T-helper 1 cell treated with Interleukin-12 subunit alpha and Interleukin-12 subunit beta and Interleukin-4 antibody, amounts not matched to agents 30 ng/mL and 1 ng/mL, for 36 hours (primary cell): Measurements from ENCODE around the gene PDCD5. TPM values are rescaled to one million over a fixed set of nuclear protein-coding genes. Genes with fewer than 3 reads are reported as not detected.

Experiments
- intact Hi-C: fragments of 100-400 bp; cut with micrococcal nuclease; formaldehyde crosslinking; loops from one replicate; pipeline ENCODE4 v1.15.1; 2024
- total RNA-seq: library from RNA; stranded (reverse); gene quantifications from 2 replicates; pipeline ENCODE4 v1.2.3, GENCODE V29; 2022

PDCD5 gene
- total RNA-seq, 1 donor from 2014 or later, result 96.8 TPM

DNA sequence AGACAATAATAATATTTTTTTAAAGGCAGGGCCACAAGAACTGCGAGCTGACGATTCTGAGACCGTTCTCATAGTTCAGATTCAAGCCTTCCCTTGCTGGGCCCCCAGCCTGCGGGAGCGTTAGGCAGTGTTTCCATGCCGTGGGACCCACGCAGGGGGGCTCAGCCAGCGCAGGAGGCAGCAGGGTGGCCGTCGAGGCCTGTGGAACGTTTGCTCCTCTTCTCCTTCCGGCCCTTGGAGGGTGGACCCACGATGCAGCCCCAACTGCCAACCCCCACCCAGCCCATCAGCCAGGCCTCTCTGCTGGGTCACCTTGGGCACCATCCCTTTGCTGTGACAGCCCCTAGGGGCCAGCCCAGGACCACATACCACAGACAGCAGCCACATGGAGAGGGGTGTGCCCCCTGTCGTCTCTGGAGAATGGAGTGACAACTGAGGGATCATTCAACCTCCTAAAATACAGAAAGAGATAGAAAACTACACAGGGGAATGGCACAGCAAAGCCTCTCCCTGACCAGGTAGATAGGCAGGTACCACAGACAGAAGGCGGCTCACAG is 46.8 kb downstream of the PDCD5 start:
- intact Hi-C loops, result no loop called here

DNA sequence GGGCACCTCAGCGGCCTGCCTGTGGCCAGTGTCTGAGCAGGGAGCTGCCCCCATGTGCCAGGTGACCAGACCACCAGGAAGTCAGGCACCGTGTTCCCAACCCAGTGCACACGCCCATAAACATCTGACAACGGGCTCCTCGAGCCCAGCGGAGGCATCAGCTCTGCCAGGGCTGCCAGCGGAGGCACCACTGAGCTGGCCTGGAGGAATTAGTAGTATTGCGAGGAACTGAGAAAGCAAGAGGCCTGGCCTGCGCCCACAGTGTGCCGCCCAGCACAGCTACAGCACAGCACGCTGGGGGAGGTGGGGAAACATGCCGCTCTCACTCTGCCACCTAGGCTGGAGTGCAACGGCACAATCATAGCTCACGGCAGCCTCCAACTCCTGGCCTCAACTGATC is 49.3 kb downstream of the PDCD5 start:
- intact Hi-C loops, result no loop called here

DNA sequence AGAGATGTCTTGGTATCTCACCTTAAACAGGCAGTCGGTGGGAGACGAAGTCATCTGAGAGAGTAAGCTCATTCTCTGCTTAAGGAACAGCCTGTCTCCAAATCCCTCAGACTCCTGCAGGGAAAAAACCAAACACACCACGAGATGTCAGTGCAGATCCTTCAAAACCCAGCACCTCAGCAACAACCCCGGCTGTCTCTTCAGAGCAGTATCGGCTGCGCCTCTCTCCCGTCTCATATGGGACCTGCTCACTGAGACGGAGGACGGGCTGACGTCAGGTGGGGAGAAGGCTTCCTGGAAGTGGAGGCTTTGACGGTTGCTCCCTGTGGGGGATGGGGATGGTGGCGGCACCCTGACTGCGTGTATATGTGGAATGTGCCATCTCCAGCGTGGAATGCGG is 50.4 kb downstream of the PDCD5 start:
- intact Hi-C loops, result no loop called here

Other genes with a start within 250 kb of the PDCD5 start
- 28.8 and 30.8 TPM in 2 replicates for gene ZNF507, start 235.6 kb upstream of the PDCD5 start, total RNA-seq
- 8.1 and 10.6 TPM in 2 replicates for gene DPY19L3, start 175.4 kb upstream of the PDCD5 start, total RNA-seq
- 37.3 and 40.0 TPM in 2 replicates for gene ANKRD27, start 94.0 kb downstream of the PDCD5 start, total RNA-seq
- 0.15 TPM in 1 of 2 replicates, not detected in the other for gene RGS9BP, start 94.7 kb downstream of the PDCD5 start, total RNA-seq
- 19.1 and 19.5 TPM in 2 replicates for gene NUDT19, start 110.6 kb downstream of the PDCD5 start, total RNA-seq
- 0.17 and 0.42 TPM in 2 replicates for gene TDRD12, start 138.6 kb downstream of the PDCD5 start, total RNA-seq